AG09309 (cell line): Measurements from ENCODE around the gene INIP.

Experiments
- DNase-seq: peaks from one replicate; pipeline ENCODE4 v3.0.0-alpha.2; 2010; ENCODE audit warnings: low read depth
- H3K4me3 ChIP-seq: 2 replicates; pipeline ENCODE4 v1.5.1; 2011; ENCODE audit warnings: mild to moderate bottlenecking, low read depth, low read length, moderate library complexity; ENCODE audit not compliant: control insufficient read depth
- CTCF ChIP-seq: IDR thresholded peaks from 2 replicates; pipeline ENCODE4 v1.5.1; 2011; ENCODE audit warnings: mild to moderate bottlenecking, low read depth, low read length, inconsistent platforms; ENCODE audit not compliant: insufficient read depth, control insufficient read depth; ENCODE audit errors: missing control alignments

INIP gene

DNA sequence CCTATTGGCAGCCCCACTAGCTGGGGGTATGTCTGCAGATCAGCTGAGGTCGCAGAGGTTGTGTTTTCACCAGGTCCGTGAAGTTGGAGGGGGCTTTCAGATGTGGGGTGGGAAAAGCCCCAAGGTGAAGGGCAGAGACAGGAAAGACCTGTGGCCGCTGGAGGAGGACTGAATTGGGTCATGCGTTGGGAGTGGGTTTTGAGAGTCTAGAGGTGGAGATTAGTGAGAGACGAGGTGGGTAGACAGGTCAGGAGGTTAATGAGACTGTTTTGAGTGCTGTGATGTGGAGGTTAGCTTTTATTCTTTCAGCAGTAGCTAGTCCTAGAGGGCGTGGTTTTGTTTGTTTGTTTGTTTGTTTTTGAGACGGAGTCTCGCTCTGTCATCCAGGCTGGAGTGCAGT is 42.9 kb upstream of the INIP start:
- DNase-seq = no peak
- TF ChIP-seq CTCF = no peak

DNA sequence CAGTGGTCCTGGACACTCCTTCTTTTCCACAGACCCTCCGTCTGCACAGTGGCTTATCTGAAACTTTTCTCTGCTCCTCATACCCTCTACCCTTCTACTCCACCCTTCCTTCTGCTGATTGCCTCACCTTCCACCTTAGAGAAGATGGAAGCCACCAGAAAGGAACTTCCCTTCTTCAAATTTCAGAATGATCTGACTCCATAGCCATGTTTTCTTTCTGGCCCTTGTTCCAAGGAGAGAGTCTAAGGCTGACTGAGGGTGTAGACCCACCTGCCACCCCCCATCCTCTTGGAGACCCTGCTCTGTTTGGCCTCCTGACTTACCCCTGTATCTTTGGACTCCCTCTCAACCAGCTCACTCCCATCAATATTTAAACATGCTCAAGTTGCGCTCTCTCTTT is 40.0 kb upstream of the INIP start:
- DNase-seq = no peak
- TF ChIP-seq CTCF = no peak

More for the DNA sequence above, 42.9 kb upstream of the INIP start:
- H3K4me3 ChIP-seq = no peak overlapping the region

DNA sequence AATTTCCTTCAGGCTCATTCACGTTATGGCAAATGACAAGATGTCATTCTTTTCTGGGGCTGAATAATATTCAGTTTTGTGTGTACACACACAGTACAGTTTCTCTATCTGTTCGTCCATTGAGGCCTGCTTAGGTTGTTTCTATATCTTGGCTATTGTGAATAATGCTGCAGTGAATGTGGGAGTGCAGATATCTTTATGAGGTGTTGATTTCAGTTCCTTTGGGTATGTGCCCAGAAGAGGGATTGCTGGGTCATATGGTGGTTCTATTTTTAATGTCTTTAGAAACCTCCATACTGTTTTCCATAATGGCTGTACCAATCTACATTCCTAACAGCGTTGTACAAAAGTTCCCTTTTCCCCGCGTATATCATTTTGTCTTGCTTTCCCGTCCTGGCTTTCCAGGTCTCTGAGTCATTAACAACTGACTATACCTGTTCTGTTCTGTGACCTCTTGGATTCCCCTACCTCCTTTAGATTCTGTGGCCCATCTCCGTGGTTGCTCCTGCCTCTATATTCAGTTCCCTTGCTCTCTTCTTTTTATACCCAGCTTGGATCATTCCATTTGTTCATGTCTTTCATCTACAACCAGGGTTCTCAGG is 39.5 kb upstream of the INIP start:
- no peak for DNase-seq
- no peak overlapping the region for H3K4me3 ChIP-seq

More for the DNA sequence above, 40.0 kb upstream of the INIP start:
- H3K4me3 ChIP-seq = no peak overlapping the region

DNA sequence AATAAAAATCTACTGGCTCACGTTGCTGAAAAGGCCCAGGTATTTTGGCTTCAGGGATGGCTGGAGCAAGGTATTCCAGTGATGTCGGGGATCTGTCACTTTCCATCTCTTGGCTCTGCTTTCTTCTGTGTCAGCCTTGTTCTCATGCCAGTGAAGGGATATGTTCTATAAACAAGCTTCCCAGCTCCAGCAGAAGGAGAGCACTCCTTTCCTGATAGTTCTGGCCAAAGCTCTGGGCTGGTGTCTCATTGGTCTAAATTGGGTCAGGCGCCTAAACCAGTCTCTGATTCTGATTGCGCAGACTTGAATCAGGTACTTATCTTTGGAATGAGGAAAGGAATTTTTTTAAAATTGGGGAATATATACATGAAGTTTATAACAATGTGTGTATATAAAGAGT is 37.8 kb upstream of the INIP start:
- DNase-seq = no peak
- no peak for TF ChIP-seq CTCF
- H3K4me3 ChIP-seq = no peak overlapping the region

More for the DNA sequence above, 39.5 kb upstream of the INIP start:
- no peak for TF ChIP-seq CTCF

GRCh38 chr9:112755016-112755427 is 37.1 kb upstream of the INIP start:
- no peak overlapping the region for H3K4me3 ChIP-seq
- TF ChIP-seq CTCF = no peak
- no peak for DNase-seq

GRCh38 chr9:112754578-112754977 is 36.7 kb upstream of the INIP start:
- DNase-seq = no peak
- H3K4me3 ChIP-seq = no peak overlapping the region
- TF ChIP-seq CTCF = no peak
